GDM1 (cell line): ENCODE measurements around the gene PKNOX2.

Experiments used
- DNase-seq: peaks from one replicate; lab custom pipeline; 2025; lab: John Stamatoyannopoulos, UW

The PKNOX2 gene

DNA sequence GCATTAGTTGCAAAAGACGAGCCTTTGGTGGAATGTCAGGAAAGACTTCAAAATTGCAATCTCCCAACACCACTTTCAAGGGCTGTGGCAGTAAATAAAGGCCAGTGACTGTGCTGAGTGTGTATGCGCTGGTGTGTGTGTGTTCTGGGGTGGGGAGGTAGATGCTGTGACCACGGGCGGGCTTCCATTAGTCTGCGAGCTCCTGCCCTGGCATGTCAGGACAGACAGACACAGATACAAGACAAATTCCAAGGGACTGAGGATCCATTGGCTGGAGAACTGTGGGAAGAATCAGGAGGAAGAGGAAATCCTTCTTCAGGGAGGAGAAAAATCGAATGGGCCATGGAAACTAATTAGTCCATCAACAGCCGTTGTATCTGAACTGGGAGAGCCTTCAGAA, 248.0 kb downstream of the PKNOX2 start:
- no peak for DNase-seq

DNA sequence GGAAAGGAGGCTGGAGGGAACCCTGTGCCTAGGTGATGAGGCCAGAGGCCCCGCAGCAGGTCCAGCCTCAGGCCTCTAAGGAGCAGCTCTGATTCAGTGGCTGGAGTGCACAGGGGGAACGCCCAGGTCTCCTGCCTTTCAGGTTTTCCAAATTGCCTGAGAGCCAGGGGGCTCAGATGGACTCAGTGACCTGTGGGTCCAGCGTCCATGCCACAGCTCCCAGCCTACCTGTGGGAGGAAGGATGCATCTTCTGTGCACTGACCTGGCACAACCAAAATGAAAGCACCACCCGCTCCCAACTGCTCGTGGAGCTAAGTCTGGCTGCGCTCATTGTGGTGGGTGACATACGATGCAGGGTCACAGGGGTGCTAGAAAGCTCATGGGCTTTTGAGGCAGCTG, 248.7 kb downstream of the PKNOX2 start:
- no peak for DNase-seq

DNA sequence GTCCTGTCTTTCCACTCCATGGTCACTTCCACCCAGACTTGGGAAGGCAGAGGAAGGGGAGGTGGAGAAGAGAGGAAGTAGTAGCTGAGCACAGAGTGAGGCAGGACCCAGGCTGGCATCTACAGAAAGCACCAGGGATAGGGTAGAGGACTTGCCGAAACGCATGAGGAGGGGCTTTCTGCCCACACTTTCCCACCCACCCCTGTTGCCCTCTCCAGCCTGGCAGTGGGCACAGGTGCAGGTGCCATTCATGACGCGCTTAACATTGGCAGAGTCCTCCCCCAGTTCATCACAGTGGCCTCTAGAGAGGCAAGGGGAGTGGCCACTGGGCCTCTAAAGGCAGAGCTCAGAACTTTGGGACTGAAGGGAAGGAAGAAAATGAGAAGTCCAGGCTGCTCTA, 249.6 kb downstream of the PKNOX2 start:
- DNase-seq, result no peak

DNA sequence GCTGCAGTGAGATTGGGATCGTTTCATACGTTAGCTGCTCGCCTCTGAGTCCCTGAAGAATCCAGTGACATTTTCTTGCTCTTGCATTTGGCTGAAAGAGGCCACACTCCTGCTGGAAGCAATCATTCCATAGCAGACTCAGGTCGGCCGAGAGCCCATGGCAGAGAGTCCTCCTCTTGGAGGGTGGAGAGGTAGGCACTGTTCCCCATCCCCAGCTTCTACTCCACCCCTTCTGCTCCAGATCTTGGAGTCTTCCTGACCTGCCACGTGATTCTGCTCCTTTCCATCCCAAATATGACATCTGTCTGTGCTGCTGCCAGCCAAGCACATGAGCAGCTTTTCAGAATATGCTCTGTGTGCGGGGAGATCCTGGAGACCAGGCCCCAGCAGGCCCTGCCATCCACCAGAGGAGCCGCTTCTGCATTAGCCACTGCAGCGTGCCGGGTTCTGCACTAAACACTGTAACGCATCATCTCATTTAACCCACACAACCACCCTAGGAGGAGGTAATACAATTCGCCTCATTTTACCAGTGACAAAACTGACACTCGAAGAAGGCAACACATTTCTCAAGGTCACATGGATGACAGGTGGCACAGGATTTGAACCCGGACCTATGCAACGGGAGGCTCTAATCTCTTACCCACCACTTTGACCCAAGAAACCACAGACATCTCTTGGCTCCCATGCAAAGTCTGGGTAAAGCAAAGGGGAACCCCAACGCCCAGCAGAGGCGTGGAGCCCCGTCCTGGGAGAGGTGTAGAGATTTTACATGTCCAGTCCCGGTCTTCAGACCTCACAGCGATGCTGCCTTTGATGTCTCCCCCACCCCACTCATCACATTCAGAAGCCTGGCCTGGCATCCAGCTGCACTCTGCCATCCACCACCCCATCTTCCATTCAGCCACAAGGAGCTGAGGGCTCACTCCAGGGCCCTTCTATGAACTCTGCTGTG, 252.7 kb downstream of the PKNOX2 start:
- no peak for DNase-seq

DNA sequence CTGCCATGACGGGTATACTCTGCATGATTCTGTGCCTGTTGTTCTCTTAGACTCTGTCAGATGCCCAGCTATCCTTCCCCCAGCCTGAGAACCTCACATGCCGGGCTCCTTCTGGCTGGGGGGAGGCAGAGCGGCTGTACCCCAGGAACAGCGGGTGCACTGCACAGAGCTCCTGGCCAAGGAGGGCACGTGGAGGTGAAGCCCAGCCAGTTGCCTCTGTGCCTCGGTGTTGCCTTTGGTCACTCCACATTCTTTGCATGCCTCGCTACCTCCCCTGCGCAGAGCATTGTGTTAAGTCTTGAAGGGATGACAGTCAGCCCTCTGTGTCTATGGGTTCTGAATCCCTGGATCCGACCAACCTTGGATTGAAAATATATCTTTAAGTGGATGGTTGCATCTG, 253.8 kb downstream of the PKNOX2 start:
- DNase-seq, result no peak

DNA sequence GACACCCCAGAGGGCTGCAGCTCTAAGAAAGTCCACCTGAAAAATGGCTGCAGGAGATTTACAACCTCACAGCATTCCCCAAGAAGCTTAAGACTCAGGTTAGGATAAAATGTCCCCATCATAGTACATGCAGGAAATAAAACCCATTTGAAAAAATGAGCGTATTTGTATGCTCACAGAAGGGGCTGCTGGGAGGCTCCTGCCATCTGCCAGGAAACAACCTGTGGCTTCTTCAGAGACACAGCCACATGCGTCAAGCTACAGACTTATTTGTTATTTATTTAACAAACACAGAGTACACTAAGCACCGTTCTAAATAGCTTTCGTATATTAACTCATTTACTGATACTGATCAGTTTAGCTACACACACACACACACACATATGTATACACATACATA, 258.1 kb downstream of the PKNOX2 start:
- DNase-seq, result no peak

DNA sequence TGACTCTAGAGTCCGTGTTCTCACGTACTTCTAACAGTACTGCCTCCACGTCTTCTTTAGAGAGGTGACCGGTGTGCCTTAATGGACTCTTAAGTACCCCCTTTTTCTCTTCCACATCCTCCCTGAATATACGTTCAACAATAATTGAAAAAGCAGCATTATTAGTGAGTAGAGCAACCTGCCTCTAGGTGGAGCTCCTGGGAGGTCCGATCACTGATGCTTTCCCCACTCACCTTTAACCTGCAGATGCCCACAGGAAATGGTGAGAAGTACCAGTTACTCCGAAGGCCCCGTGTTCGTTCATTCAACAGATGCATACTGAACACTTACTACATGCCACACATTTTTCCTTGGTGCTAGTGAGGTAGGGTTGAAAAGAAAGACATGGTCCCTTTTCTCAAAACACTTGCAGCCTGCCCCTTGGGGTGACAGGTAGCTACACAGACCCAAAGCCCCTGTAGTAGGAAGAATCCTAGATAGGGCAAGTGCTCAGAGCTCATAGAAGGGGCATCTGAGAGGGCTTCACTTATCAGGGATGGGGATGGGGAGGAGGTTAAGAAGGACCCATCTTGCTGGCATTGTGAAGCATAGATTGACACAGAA, 258.8 kb downstream of the PKNOX2 start:
- no peak for DNase-seq

DNA sequence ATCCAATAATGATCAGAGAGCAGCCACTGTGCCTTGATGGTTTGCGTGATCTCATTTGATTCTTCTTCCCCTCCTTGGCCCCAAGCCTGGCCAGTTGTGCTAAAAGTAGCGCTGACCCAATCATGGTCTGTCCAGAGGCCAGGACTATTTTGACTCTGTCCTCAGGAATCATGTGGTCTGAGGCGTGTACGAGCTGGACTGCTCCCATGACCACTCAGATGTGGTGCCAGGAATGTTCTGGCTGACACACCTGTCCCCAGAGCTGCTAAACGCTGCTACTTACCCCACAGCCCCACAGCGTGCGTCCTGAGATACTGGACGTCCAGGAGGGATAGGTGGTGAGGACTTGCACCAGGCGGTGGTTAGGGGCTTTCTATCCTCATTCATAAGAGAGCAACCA, 261.1 kb downstream of the PKNOX2 start:
- no peak for DNase-seq

DNA sequence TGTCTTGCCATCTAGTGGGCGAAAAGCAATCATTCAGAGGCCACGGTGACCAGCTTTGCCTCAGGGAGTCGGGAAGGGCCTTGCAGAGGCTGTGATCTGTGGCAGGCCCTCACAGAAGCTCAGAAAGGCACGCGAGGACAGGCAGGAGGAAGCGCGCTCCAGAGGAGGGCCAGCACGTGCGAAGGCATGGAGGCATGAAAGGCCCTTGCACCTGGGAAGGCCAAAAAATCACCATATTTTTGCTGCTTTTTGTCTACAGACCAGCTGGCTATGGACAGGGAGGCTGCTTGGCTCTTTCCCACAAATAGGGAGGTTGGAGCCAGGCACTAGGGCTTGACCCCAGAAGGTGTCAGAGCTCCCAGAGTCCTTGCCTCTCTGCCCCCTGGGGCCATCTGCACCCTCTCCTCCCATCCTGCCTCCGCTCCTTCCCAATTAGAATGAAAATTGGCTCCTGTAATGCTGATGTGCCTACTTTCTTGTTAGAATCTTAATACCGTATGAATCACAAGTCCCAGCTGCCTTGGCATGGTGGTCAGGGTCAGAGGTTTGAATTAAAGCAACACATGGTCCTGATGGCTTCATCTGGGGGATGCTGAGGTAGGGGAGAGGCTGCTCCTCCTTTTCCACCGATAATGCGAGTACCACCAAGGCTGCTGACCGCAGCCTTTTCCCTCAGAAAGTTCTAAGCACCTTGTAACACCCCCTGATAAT, 262.4 kb downstream of the PKNOX2 start:
- DNase-seq, result no peak

DNA sequence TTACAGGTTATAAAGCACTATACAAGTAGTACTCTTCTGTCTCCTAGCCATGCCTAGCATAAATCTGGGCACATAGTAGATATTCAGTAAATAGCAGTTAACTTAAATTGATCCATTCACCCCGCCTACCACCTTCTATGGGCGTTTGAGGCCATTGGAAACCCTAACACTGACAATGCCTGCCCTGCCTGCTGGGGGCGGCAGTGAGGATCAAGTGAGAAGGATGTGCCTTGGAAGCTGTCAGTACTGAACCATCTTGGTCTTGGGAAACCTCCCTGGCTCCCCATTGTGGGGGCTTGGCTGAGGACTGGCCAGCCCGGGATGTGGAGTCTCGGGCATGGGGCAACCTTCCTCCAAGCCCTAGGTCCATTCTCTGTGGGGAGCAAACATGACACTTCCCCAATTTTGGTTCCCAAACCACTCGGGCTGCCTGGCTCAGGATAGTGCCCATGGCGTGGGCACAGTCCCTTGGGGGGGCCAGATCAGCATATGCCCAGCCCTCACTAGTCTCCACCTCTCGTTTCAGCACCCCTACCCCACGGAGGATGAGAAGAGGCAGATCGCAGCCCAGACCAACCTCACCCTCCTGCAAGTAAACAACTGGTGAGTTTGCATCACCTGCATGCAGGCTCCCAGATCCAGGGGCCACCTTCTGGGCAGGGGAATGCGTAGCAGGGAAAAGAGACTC, 264.1 kb downstream of the PKNOX2 start:
- no peak for DNase-seq

DNA sequence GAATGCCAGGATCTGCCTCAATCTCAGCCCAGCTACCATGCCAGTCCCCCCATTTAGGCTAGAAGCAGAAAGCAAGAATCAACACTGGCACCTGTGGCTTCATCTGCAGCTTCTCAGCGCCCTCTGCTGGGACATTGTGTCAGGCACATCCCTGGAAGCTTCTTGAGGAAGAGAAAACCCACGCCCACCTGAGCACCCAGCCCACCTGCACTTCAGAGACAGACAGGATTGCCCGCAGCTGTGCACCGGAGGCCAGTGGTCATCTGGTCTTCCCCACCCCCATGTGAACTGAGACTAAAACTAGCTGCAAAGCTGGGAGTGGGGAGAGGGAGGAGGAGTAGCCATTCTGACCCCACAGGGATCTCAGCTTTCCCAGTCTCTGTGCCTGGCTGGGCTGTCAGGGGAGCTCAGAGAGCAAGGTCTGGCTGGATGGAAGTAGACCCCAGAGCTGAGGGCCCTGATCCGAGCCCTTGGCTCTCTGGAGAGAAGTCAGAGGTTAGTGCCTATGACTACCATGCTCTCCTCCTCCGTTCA, 264.7 kb downstream of the PKNOX2 start:
- DNase-seq, result peak; percentile 3

DNA sequence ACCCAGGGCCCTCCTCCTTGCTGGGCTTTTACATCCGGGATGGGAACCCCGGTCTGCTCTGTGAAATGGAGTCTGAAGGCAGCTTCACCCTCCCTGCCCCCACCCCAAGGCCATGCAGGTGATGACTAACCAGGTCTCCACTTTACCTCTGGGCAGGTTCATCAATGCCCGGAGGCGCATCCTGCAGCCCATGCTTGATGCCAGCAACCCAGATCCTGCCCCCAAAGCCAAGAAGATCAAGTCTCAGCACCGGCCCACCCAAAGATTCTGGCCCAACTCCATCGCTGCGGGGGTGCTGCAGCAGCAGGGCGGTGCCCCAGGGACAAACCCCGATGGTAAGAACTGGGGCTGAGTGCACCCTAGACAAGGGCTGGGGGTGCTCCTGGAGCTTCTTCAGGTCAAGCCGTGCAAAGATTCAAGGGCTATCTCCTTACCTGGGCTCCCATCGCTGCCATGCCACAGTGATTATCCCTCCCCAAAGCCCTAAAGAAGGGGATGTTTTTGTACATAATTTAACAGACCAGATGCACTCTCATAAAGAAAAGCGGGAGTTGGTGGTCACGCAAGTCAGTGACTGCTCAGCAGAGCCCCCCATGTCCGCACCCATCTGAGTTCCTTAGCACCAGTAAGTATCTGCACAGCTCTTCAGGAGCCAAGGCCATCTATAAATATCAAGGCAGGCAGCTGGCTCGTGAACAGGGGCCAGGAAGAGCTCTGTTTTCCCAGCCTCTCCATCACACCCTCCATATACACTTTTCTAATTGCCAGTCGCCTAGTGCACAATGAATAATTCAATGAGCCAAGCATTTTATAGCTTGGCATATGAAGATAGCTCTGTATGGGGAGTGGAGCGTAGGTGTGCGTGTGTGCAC, 265.5 kb downstream of the PKNOX2 start:
- no peak for DNase-seq

DNA sequence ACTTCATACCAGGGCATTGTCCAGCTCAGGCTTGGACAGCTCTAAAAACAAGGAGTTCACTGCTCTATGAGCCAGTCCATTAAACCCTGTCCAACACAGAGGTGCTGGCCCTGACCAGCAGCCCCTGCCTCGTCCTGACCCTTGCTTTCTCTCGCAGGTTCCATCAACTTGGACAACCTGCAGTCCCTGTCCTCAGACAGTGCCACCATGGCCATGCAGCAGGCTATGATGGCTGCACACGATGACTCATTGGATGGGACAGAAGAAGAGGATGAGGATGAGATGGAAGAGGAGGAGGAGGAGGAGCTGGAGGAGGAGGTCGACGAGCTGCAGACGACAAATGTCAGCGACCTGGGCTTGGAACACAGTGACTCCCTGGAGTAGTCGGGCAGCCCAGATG, 266.5 kb downstream of the PKNOX2 start:
- no peak for DNase-seq

DNA sequence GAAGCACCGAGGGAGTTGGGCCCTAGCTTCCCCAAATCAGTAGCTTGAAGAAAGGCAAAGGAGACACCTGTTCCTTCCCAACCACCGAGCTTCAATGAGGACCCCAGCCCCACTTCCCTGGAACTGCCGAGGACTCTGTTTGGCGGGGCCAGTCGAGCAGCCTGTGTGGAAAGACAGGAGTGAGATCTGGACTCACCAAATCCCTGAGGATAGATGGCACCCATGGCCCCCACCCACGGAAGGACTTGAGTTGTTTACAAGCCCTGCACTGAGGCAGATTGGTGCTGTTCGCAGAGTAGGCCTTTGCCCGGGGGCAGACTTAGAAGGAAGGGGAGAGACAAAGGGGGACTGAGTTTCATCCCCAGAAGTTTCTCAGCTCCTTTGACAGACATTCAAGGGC, 266.9 kb downstream of the PKNOX2 start:
- no peak for DNase-seq

DNA sequence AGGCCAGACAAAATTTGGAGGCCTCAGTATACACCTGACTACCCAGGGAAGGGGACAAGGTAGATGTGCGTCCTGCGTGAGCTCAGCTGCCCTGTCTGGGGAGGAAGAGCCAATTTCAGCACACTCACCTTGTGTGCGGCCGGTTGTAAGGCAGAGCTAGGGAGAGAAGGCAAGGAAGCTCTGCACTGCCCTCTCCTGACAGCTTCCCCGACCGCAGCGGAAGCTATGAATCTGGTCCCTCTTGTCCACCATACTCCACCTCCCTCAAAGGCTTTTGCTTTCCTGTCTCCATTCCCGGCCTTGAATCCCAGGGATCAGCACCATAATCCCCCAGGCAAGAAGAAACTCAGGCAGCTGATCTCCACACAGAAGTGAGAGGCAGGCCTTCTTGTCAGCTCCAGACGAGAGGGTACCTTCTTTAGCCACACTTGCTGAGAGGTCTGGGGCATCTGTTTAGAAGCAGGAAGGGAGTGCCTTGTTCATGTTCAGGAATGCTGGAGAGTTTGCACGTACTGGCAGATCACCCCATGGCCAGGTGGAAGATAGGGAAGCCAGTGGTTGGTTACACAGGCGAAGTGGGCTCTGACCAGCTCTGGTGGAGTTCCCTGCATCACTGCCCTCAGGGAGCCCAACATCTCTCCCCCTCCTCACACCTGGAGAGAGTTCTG, 269.0 kb downstream of the PKNOX2 start:
- no peak for DNase-seq

DNA sequence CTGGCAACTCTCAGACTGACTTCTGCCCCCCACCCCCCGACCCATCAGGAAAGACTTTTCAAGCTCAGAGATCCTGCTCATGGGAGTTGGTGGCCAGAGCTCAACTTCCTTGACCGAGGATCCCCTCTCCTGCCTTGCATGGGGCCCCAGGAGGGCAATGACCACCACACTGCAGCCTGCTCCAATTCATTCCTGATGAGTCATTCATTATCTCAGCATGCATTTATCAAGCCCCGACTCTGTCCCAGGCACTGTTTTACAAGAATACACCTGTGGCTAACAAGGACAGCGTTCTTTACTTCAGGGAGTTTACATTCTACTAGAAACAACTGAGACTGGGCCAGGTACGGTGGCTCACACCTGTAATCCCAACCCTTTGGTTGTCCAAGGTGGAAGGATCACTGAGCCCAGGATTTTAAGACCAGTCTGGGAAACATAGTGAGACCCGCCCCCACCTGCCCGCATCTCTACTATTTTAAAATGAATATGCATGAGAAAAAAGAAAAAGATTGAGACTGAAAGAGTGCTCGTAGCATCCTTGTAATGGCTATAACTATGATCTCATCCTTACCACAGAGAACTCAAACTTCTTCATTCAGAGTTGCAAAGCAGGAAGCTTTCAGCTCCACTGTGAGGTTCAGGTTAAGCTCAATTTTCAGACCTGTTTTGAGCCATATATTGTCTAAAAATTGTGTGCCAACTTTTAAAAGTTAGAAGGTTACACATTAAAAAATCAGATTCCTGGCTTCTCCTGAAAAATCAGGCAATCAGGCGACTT, 271.1 kb downstream of the PKNOX2 start:
- no peak for DNase-seq

DNA sequence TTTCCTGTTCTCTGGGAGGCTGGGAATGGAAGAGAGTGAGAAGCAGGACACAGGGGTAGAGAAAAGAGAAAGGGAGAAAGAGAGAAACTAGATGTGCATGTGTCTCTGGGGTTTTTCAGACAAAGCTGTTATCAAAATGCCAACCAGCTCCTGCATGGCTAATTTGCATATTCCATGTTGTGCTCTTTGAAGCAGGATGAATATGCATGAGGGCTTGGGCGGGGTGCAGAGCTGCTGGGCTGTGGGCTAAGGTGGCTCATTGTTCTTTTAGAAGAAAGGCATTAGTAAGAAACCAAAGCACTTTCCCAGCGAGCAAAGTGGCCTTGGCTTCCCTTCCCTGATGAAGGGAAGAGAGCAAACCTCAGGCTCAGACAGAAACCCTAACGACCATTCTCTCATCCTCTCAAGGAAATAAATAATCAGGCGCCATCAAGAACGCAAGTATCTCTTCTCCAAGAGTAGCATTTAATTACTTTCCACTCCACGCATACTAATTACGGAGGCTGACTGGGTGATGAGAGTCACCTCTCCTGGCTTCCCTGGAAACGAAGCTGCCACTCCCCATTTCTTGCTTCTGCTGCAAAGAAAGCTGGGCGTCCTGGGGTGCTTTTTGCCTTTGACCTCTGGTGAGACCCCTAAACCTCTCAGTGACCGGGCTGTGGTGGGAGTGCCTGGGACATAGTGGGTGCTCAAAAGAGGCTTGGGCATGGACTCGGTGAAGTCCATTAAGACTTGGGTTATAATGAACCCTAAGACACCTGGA, 277.3 kb downstream of the PKNOX2 start:
- DNase-seq, result no peak

DNA sequence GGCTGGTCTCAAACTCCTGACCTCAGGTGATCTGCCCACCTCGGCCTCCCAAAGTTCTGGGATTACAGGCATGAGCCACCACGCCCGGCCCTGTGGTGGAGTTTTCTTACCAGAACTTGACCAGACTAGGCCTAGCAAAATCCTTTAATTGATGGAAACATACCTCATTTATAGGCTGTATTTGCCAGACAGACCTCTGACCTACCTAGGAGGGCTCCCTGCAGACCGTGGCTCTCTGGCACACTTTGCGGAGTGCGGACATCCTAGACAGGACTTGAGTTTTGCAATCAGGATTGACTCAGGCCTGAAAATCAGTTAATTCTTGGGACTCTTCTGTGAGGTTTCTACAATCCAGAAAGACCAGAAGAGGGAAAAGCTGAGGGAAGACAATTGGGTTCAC, 278.4 kb downstream of the PKNOX2 start:
- no peak for DNase-seq

DNA sequence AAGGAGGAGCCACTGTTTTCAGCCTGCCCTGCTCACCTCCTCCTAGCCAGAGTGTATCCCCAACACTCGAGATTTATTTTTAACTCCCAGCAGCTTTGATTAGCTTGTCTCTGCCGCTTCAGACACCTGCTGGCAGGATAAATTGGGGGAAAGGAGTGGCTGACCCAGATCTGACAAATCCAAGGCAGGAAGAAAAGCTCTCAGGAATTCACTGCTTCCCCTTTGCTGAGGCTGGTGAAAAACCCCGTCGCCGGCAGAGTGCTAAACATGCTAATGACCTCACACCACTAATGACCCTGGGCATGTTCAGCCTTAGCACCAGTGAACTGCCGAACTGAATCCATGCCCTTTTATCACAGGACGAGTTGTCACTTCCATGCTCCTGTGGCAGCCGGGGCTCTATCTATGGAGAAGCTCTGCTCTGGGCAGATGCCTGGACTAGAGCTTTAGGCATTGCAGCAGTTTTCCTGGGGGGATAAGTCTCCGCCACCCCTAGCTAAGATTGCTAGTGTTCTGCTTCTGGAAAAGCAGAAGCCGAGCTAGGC, 279.3 kb downstream of the PKNOX2 start:
- DNase-seq, result no peak
